ENCODE data around the gene ZC2HC1C. TPM values are rescaled to one million over a fixed set of nuclear protein-coding genes. Genes with fewer than 3 reads are reported as not detected.

Gene ZC2HC1C
- total and polyA plus RNA-seq, 9 of the 15 experiments (the other 6 are each of a cell fraction or from before 2014, with no cell fraction given), result 6.3 to 9.2 (median 7.7) TPM

- peak; percentile 77; the same call in 1 of the 2 replicates for TF ChIP-seq HNRNPL (IDR thresholded peaks at IDR 0.05; ENCODE audit: low read depth, low read length)
- no peak for TF ChIP-seq ILF3 (IDR thresholded peaks at IDR 0.05; ENCODE audit: borderline replicate concordance)
- no peak for TF ChIP-seq SREBF2 (CRISPR knock-in tag; IDR thresholded peaks at IDR 0.05)
- no peak for TF ChIP-seq SMARCB1 (IDR thresholded peaks at IDR 0.05; ENCODE audit: insufficient read length, low read depth)
- no peak for TF ChIP-seq GATAD2B (IDR thresholded peaks at IDR 0.05; ENCODE audit: borderline replicate concordance)
- TF ChIP-seq MITF (IDR thresholded peaks at IDR 0.05), result 0 out of 2 replicates have a peak, but pooled peaks have one; percentile 25
- peak; percentile 28 for TF ChIP-seq TAF9B (IDR thresholded peaks at IDR 0.05; ENCODE audit: partially characterized antibody)
- no peak for TF ChIP-seq CHD4 (IDR thresholded peaks at IDR 0.05; ENCODE audit: insufficient read depth, insufficient replicate concordance, low read depth, low read length, poor library complexity, severe bottlenecking)
- no peak for TF ChIP-seq KDM4B (IDR thresholded peaks at IDR 0.05; ENCODE audit: borderline replicate concordance in 2 of 2, low read depth in 1 of 2)
- no peak for TF ChIP-seq GMEB1 (CRISPR knock-in tag; IDR thresholded peaks at IDR 0.05)
- no peak for TF ChIP-seq CHCHD3 (CRISPR knock-in tag; IDR thresholded peaks at IDR 0.05)
- TF ChIP-seq PHB2 (IDR thresholded peaks at IDR 0.05; ENCODE audit: low read depth), result no peak
- TF ChIP-seq ELF4 (CRISPR knock-in tag; IDR thresholded peaks at IDR 0.05), result no peak
These were observed at the start of gene ZC2HC1C (continued) for GRCh38 chr14:75069121-75069810.

Measured in K562 (cell line).